HCT116 (cell line): Measurements from ENCODE around the gene CKS1B. TPM values are rescaled to one million over a fixed set of nuclear protein-coding genes. Genes with fewer than 3 reads are reported as not detected.

Experiments
- ATAC-seq: fragments of 200-7000 bp; cut with Tn5 transposase; 2 replicates; pipeline ENCODE4 v1.9.1; 2020; ENCODE audit warnings: mild to moderate bottlenecking, moderate library complexity
- BruUV-seq: library from RNA; stranded (reverse); fragments of 400-500 nt; replicated peaks from 2 replicates; lab custom pipeline; 2021; lab: Mats Ljungman, UMichigan
- CTCF ChIA-PET: fragments of 300-600 bp; sonication (Branson Sonifier 250); formaldehyde crosslinking; loops from one replicate; lab custom pipeline; 2021; ENCODE audit warnings: antibody characterized with exemption; lab: Charles Lee
- POLR2A ChIA-PET: fragments of 300-600, 350-600 bp; sonication (Branson Sonifier 250); formaldehyde crosslinking; loops from one replicate; lab custom pipeline; 2021; ENCODE audit warnings: antibody characterized with exemption; lab: Charles Lee
- RAD21 ChIA-PET, 2 experiments: fragments of 300-600 bp; sonication (Branson Sonifier 250); formaldehyde crosslinking; loops; one replicate each; lab custom pipeline; 2023; ENCODE audit warnings: low total read pairs in 2 of 2; ENCODE audit not compliant: uncharacterized antibody in 2 of 2, unreplicated experiment in 2 of 2, low non-redundant PET in 1 of 2; lab: Charles Lee
- DNase-seq: peaks from one replicate; pipeline ENCODE4 v3.0.0-alpha.2; 2010; ENCODE audit warnings: low read depth, low spot score
- H2AFZ ChIP-seq: fragments of 200-600 bp; shearing (Covaris generic), sonication (generic); 2 replicates; pipeline ENCODE4 v1.6.1; 2017; ENCODE audit warnings: low read depth, mixed run types, mixed read lengths, antibody characterized with exemption, low read length; ENCODE audit not compliant: poor library complexity, severe bottlenecking
- H3K27ac ChIP-seq: 2 replicates; pipeline ENCODE4 v1.5.1; 2012; ENCODE audit warnings: low read depth, low read length
- H3K27me3 ChIP-seq: fragments of 200-600 bp; sonication (generic); 2 replicates; pipeline ENCODE4 v1.6.1; 2016; ENCODE audit warnings: mixed run types, low read length, mixed read lengths; ENCODE audit not compliant: insufficient read depth
- H3K36me3 ChIP-seq, 2 experiments: fragments of 200-500 bp in 1 of 2; fragments of 200-600 bp in 1 of 2; sonication (Bioruptor generic) in 1 of 2; sonication (generic) in 1 of 2; 2 replicates each; pipeline versions ENCODE4 v1.5.1 to v1.6.1; 2014 to 2016; ENCODE audit warnings: low read length in 2 of 2, inconsistent platforms in 1 of 2, mixed read lengths in 1 of 2, mixed run types in 1 of 2; ENCODE audit not compliant: insufficient read depth in 2 of 2, control insufficient read depth in 1 of 2
- H3K4me1 ChIP-seq, 2 experiments: fragments of 200-600 bp in 1 of 2; sonication (generic) in 1 of 2; 2 replicates each; pipeline versions ENCODE4 v1.5.1 to v1.6.1; 2012 to 2017; ENCODE audit warnings: low read length in 2 of 2, inconsistent platforms in 1 of 2, mild to moderate bottlenecking in 1 of 2, mixed read lengths in 1 of 2, mixed run types in 1 of 2, moderate library complexity in 1 of 2; ENCODE audit not compliant: insufficient read depth in 2 of 2, control insufficient read depth in 1 of 2
- H3K4me2 ChIP-seq: fragments of 200-600 bp; sonication (generic); 2 replicates; pipeline ENCODE4 v1.6.1; 2017; ENCODE audit warnings: mixed run types, low read length, mixed read lengths
- H3K4me3 ChIP-seq, 2 experiments: fragments of 200-600 bp in 1 of 2; sonication (generic) in 1 of 2; replicated peaks in 1 of 2; 2 replicates each; pipeline ENCODE4 v1.5.1; 2011 to 2016; ENCODE audit warnings: low read length in 2 of 2, control low read depth in 1 of 2, low read depth in 1 of 2, mild to moderate bottlenecking in 1 of 2, mixed read lengths in 1 of 2, mixed run types in 1 of 2
- H3K79me2 ChIP-seq: fragments of 200-600 bp; sonication (generic); 2 replicates; pipeline ENCODE4 v1.6.1; 2017; ENCODE audit warnings: mild to moderate bottlenecking, mixed run types, low read length, moderate library complexity, mixed read lengths; ENCODE audit not compliant: insufficient read depth
- H3K9ac ChIP-seq: fragments of 200-600 bp; sonication (generic); 2 replicates; pipeline ENCODE4 v1.6.1; 2016; ENCODE audit warnings: low read length, mixed read lengths
- H3K9me2 ChIP-seq: fragments of 200-600 bp; sonication (generic), shearing (Covaris generic); 2 replicates; pipeline ENCODE4 v1.6.1; 2017; ENCODE audit warnings: mixed run types, mild to moderate bottlenecking, moderate library complexity; ENCODE audit not compliant: insufficient read depth
- H3K9me3 ChIP-seq, 2 experiments: fragments of 200-500 bp in 1 of 2; fragments of 200-600 bp in 1 of 2; sonication (Bioruptor generic) in 1 of 2; sonication (generic) in 1 of 2; 2 replicates each; pipeline ENCODE4 v1.6.1; 2014 to 2017; ENCODE audit warnings: low read length in 2 of 2, mixed read lengths in 2 of 2, inconsistent platforms in 1 of 2, low read depth in 1 of 2, mild to moderate bottlenecking in 1 of 2, mixed run types in 1 of 2, moderate library complexity in 1 of 2; ENCODE audit not compliant: control insufficient read depth in 1 of 2, insufficient read depth in 1 of 2
- H4K20me1 ChIP-seq: fragments of 200-600 bp; sonication (generic), shearing (Covaris generic); 2 replicates; pipeline ENCODE4 v1.6.1; 2017; ENCODE audit warnings: mixed run types, mild to moderate bottlenecking, moderate library complexity; ENCODE audit not compliant: insufficient read depth
- EGR1 ChIP-seq: IDR thresholded peaks from 2 replicates; pipeline ENCODE4 v1.6.1; 2012; ENCODE audit warnings: low read depth
- ELF1 ChIP-seq: IDR thresholded peaks from 2 replicates; pipeline ENCODE4 v1.6.1; 2012; ENCODE audit warnings: low read depth, borderline replicate concordance
- EZH2phosphoT487 ChIP-seq: fragments of 200-600 bp; IDR thresholded peaks from 2 replicates; pipeline ENCODE4 v1.6.1; 2018; ENCODE audit warnings: antibody characterized with exemption, borderline replicate concordance
- POLR2A ChIP-seq: IDR thresholded peaks from 2 replicates; pipeline ENCODE4 v1.7.0; 2011; ENCODE audit warnings: borderline replicate concordance; ENCODE audit not compliant: insufficient read depth, insufficient read length; ENCODE audit errors: extremely low read depth
- POLR2AphosphoS5 ChIP-seq: IDR thresholded peaks from 2 replicates; pipeline ENCODE4 v1.6.1; 2011; ENCODE audit warnings: mild to moderate bottlenecking, low read depth, low read length, moderate library complexity
- SIN3A ChIP-seq: IDR thresholded peaks from 2 replicates; pipeline ENCODE4 v1.6.1; 2012; ENCODE audit warnings: low read depth
- TCF7L2 ChIP-seq: IDR thresholded peaks from 2 replicates; pipeline ENCODE4 v1.7.0; 2011; ENCODE audit warnings: borderline replicate concordance, inconsistent platforms; ENCODE audit not compliant: insufficient read depth, insufficient read length; ENCODE audit errors: extremely low read depth
- YY1 ChIP-seq: IDR thresholded peaks from 2 replicates; pipeline ENCODE4 v1.6.1; 2011; ENCODE audit warnings: low read length, low read depth, moderate library complexity, mild to moderate bottlenecking; ENCODE audit not compliant: insufficient replicate concordance; ENCODE audit errors: extremely low read depth
- ZFX ChIP-seq: fragments of 450-650 bp; IDR thresholded peaks from 2 replicates; pipeline ENCODE4 v1.6.1; 2017
- ZNF274 ChIP-seq: fragments of 200-500 bp; sonication (Bioruptor generic); IDR thresholded peaks from 2 replicates; pipeline ENCODE4 v1.6.1; 2014; ENCODE audit warnings: mild to moderate bottlenecking, low read depth, low read length, inconsistent platforms
- intact Hi-C: fragments of 100-400 bp; cut with micrococcal nuclease; formaldehyde crosslinking; loops from 2 replicates; pipeline ENCODE4 v1.10.0; 2022
- total RNA-seq: library from RNA; stranded (reverse); gene quantifications from one replicate; pipeline ENCODE4 v1.2.1, GENCODE V29; 2021; ENCODE audit not compliant: unreplicated experiment
- TF ChIP-seq, protein P1 (sequence below): IDR thresholded peaks from 2 replicates; pipeline ENCODE4 v1.6.1; 2012
- TF ChIP-seq, protein P2 (sequence below), 3 experiments: fragments of 200-600 bp in 1 of 3; sonication (generic) in 1 of 3; IDR thresholded peaks in 2 of 3; conservative IDR thresholded peaks in 1 of 3; 2 replicates each; pipeline ENCODE4 v1.5.1; 2012 to 2017; ENCODE audit warnings: low read depth in 2 of 3, low read length in 2 of 3, antibody characterized with exemption in 1 of 3, borderline replicate concordance in 1 of 3, control low read depth in 1 of 3, mild to moderate bottlenecking in 1 of 3, mixed read lengths in 1 of 3, mixed run types in 1 of 3, moderate library complexity in 1 of 3; ENCODE audit not compliant: insufficient read depth in 1 of 3
- TF ChIP-seq, protein P3 (sequence below): IDR thresholded peaks from 2 replicates; pipeline ENCODE4 v1.6.1; 2012
- TF ChIP-seq, protein P4 (sequence below): IDR thresholded peaks from 2 replicates; pipeline ENCODE4 v1.6.1; 2012; ENCODE audit warnings: low read depth
- TF ChIP-seq, protein P5 (sequence below): IDR thresholded peaks from 2 replicates; pipeline ENCODE4 v1.6.1; 2011; ENCODE audit warnings: mild to moderate bottlenecking, low read length, moderate library complexity; ENCODE audit not compliant: insufficient replicate concordance; ENCODE audit errors: extremely low read depth

The CKS1B gene
- total RNA-seq, 1 experiment from 2014 or later, result 229 TPM

DNA sequence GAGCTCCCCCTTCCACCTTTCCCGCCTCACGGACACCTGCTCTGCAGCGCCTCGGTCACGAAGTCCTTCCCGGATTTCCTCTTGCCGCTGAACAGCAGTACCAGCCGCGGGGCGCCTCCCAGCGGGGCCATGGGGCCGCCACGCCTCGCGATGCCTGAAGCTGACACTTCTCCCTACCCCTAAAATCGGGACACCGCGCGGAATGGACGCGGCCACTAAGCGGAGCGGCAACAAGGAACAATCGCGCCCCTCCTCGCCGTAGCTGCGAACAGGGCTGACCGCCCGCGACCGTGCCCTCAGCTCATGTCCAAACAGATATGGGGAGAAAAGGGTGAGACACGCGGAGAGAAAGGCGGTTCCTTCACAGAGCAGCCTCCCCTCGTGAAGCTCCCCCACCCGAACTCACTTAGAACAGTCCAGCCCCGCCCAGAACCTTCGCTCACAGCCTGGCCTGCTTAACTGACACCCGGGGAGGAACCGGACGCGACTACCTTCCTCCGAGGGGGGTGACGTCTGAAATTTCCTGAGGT lies 37.9 kb upstream of the CKS1B start, which contains the start of gene PMVK:
Gene PMVK (minus strand): TSS at position 165 of the 530 bp plus-strand sequence. CDS start 34 bp downstream, at position 131.
- H3K9me3 ChIP-seq, result no peaks in the 10 kb centered on the region
- intact Hi-C loops, result no loop called here
- TF ChIP-seq, protein P1, sequence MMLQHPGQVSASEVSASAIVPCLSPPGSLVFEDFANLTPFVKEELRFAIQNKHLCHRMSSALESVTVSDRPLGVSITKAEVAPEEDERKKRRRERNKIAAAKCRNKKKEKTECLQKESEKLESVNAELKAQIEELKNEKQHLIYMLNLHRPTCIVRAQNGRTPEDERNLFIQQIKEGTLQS, result no peak
- TF ChIP-seq ZNF274 (no peak), POLR2AphosphoS5 (peak; percentile 66), POLR2A (peak; percentile 76), ZFX (no peak), TCF7L2 (peak; percentile 52), EGR1 (no peak), YY1 (peak; percentile 36), ELF1 (no peak), EZH2phosphoT487 (no peak), SIN3A (no peak)
- TF ChIP-seq, protein P2, sequence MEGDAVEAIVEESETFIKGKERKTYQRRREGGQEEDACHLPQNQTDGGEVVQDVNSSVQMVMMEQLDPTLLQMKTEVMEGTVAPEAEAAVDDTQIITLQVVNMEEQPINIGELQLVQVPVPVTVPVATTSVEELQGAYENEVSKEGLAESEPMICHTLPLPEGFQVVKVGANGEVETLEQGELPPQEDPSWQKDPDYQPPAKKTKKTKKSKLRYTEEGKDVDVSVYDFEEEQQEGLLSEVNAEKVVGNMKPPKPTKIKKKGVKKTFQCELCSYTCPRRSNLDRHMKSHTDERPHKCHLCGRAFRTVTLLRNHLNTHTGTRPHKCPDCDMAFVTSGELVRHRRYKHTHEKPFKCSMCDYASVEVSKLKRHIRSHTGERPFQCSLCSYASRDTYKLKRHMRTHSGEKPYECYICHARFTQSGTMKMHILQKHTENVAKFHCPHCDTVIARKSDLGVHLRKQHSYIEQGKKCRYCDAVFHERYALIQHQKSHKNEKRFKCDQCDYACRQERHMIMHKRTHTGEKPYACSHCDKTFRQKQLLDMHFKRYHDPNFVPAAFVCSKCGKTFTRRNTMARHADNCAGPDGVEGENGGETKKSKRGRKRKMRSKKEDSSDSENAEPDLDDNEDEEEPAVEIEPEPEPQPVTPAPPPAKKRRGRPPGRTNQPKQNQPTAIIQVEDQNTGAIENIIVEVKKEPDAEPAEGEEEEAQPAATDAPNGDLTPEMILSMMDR (IDR thresholded peaks at IDR 0.05 in 2 of 3, conservative IDR thresholded peaks at IDR 0.05 in 1 of 3; ENCODE audit: borderline replicate concordance in 1 of 3, insufficient read depth in 1 of 3, low read depth in 2 of 3, low read length in 2 of 3), result peak in 2 of 3 experiments; percentile 17 to 18; a peak in 1 of 6 replicates
- TF ChIP-seq, protein P3, sequence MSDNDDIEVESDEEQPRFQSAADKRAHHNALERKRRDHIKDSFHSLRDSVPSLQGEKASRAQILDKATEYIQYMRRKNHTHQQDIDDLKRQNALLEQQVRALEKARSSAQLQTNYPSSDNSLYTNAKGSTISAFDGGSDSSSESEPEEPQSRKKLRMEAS, result no peak
- TF ChIP-seq, protein P4, sequence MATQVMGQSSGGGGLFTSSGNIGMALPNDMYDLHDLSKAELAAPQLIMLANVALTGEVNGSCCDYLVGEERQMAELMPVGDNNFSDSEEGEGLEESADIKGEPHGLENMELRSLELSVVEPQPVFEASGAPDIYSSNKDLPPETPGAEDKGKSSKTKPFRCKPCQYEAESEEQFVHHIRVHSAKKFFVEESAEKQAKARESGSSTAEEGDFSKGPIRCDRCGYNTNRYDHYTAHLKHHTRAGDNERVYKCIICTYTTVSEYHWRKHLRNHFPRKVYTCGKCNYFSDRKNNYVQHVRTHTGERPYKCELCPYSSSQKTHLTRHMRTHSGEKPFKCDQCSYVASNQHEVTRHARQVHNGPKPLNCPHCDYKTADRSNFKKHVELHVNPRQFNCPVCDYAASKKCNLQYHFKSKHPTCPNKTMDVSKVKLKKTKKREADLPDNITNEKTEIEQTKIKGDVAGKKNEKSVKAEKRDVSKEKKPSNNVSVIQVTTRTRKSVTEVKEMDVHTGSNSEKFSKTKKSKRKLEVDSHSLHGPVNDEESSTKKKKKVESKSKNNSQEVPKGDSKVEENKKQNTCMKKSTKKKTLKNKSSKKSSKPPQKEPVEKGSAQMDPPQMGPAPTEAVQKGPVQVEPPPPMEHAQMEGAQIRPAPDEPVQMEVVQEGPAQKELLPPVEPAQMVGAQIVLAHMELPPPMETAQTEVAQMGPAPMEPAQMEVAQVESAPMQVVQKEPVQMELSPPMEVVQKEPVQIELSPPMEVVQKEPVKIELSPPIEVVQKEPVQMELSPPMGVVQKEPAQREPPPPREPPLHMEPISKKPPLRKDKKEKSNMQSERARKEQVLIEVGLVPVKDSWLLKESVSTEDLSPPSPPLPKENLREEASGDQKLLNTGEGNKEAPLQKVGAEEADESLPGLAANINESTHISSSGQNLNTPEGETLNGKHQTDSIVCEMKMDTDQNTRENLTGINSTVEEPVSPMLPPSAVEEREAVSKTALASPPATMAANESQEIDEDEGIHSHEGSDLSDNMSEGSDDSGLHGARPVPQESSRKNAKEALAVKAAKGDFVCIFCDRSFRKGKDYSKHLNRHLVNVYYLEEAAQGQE, result no peak
- TF ChIP-seq, protein P5, sequence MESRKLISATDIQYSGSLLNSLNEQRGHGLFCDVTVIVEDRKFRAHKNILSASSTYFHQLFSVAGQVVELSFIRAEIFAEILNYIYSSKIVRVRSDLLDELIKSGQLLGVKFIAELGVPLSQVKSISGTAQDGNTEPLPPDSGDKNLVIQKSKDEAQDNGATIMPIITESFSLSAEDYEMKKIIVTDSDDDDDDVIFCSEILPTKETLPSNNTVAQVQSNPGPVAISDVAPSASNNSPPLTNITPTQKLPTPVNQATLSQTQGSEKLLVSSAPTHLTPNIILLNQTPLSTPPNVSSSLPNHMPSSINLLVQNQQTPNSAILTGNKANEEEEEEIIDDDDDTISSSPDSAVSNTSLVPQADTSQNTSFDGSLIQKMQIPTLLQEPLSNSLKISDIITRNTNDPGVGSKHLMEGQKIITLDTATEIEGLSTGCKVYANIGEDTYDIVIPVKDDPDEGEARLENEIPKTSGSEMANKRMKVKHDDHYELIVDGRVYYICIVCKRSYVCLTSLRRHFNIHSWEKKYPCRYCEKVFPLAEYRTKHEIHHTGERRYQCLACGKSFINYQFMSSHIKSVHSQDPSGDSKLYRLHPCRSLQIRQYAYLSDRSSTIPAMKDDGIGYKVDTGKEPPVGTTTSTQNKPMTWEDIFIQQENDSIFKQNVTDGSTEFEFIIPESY, result peak; percentile 85
- H3K4me3 ChIP-seq, result peak within 1 kb of the TSS; percentile 58 to 62
- H3K79me2 ChIP-seq, result no peaks in the 10 kb centered on the region
- peak within 1 kb of the TSS; percentile 67 for H3K27ac ChIP-seq
- RAD21 ChIA-PET, result no interaction called here
- H2AFZ ChIP-seq, result peak within 1 kb of the TSS; percentile 92
- H3K36me3 ChIP-seq, result no peaks in the 10 kb centered on the region
- POLR2A ChIA-PET, result interaction anchor here (0.8 to 1.2 kb wide), 5 partner anchors 15 to 81 kb away, joined by 3 to 6 read pairs (median 3); partner anchors contain the start of genes FLAD1 and SHC1
- BruUV-seq, result no TSS peak
- H3K4me2 ChIP-seq, result peak within 1 kb of the TSS; percentile 83
- H3K9me2 ChIP-seq, result no peaks in the 10 kb centered on the region
- peak within 1 kb of the TSS; percentile 76 for H3K9ac ChIP-seq
- no peaks in the 10 kb centered on the region for H4K20me1 ChIP-seq
- CTCF ChIA-PET, result interaction anchor here (0.8 to 1.7 kb wide), 8 partner anchors 24 to 377 kb away, joined by 3 to 10 read pairs (median 3); partner anchors contain the start of genes KCNN3 and KRTCAP2
- DNase-seq (peak; percentile 96), ATAC-seq (peak; percentile 80)
- H3K4me1 ChIP-seq, result peaks cover 26 to 60% of the 10 kb centered on the region in 2 experiments
- no peaks in the 10 kb centered on the region for H3K27me3 ChIP-seq
